ENCODE data around the gene PKDREJ. TPM values are rescaled to one million over a fixed set of nuclear protein-coding genes. Genes with fewer than 3 reads are reported as not detected.

The PKDREJ gene
- total RNA-seq, 1 donor from 2014 or later = not detected

- H3K4me3 ChIP-seq (ENCODE audit: low read depth, low read length) = no peak overlapping the region
- TF ChIP-seq, protein P1, sequence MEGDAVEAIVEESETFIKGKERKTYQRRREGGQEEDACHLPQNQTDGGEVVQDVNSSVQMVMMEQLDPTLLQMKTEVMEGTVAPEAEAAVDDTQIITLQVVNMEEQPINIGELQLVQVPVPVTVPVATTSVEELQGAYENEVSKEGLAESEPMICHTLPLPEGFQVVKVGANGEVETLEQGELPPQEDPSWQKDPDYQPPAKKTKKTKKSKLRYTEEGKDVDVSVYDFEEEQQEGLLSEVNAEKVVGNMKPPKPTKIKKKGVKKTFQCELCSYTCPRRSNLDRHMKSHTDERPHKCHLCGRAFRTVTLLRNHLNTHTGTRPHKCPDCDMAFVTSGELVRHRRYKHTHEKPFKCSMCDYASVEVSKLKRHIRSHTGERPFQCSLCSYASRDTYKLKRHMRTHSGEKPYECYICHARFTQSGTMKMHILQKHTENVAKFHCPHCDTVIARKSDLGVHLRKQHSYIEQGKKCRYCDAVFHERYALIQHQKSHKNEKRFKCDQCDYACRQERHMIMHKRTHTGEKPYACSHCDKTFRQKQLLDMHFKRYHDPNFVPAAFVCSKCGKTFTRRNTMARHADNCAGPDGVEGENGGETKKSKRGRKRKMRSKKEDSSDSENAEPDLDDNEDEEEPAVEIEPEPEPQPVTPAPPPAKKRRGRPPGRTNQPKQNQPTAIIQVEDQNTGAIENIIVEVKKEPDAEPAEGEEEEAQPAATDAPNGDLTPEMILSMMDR (IDR thresholded peaks at IDR 0.05; ENCODE audit: insufficient read depth, low read length, poor library complexity, severe bottlenecking) = no peak
- H3K36me3 ChIP-seq (ENCODE audit: control insufficient read depth, insufficient read depth, low read length) = no peaks in the 10 kb centered on the region
- H3K27me3 ChIP-seq (ENCODE audit: control insufficient read depth, insufficient read depth, low read length) = no peaks in the 10 kb centered on the region
- DNase-seq (ENCODE audit: low read depth) = no peak
Observed at GRCh38 chr22:46212195-46212594, 50.9 kb downstream of the PKDREJ start.

GRCh38 chr22:46209262-46209661 lies 53.9 kb downstream of the PKDREJ start:
- DNase-seq (ENCODE audit: low read depth) = no peak
- Histone ChIP-seq H3K36me3 (ENCODE audit: control insufficient read depth, insufficient read depth, low read length) (no peaks in the 10 kb centered on the region), H3K4me3 (ENCODE audit: low read depth, low read length) (no peak overlapping the region), H3K27me3 (ENCODE audit: control insufficient read depth, insufficient read depth, low read length) (no peaks in the 10 kb centered on the region)
- TF ChIP-seq, protein P1 (IDR thresholded peaks at IDR 0.05; ENCODE audit: insufficient read depth, low read length, poor library complexity, severe bottlenecking) = no peak

Other genes with a start within 250 kb of the PKDREJ start
- gene PPARA, start 112.8 kb downstream of the PKDREJ start, total RNA-seq = 7.9 and 9.3 TPM in 2 replicates
- gene CDPF1, start 13.1 kb downstream of the PKDREJ start, total RNA-seq = 13.8 and 27.9 TPM in 2 replicates
- gene TTC38, start 4.7 kb upstream of the PKDREJ start, total RNA-seq = 28.9 and 39.9 TPM in 2 replicates
- gene GTSE1, start 33.5 kb upstream of the PKDREJ start, total RNA-seq = 3.8 and 4.5 TPM in 2 replicates
- 20.8 and 23.3 TPM in 2 replicates for gene TRMU, start 72.4 kb upstream of the PKDREJ start, total RNA-seq

Measured in kidney epithelial cell (primary cell).